ENCODE measurements around the gene HHIPL1. TPM values are rescaled to one million over a fixed set of nuclear protein-coding genes. Genes with fewer than 3 reads are reported as not detected.

The HHIPL1 gene
- total RNA-seq, 1 experiment from 2014 or later: 2.6 TPM

GRCh38 chr14:99660006-99660566 is 15.2 kb downstream of the HHIPL1 start:
- H3K4me3 Mint-ChIP-seq: peak overlapping the region; percentile 51 to 55; a peak in 4 of 5 replicates
- Histone ChIP-seq H4K91ac (ENCODE audit: insufficient read length, low read depth, low read length) (no peak overlapping the region), H2BK120ac (ENCODE audit: low read depth, low read length, poor library complexity, severe bottlenecking) (no peak overlapping the region), H3K23ac (ENCODE audit: insufficient read length, low read depth, low read length) (no peak overlapping the region), H2BK5ac (ENCODE audit: insufficient read length, low read length) (no peak overlapping the region), H3K56ac (ENCODE audit: insufficient read length, low read depth, low read length) (no peak overlapping the region), H3K4me1 (ENCODE audit: insufficient read depth, low read length) (peaks cover 11% of the 10 kb centered on the region), H2AFZ (ENCODE audit: low read length) (no peak overlapping the region), H3K9ac (ENCODE audit: extremely low read depth, insufficient read length, low read length) (no peak overlapping the region), H4K8ac (replicated peaks; ENCODE audit: insufficient read length, low read depth, low read length) (no peak overlapping the region), H3K4ac (ENCODE audit: low read depth, low read length) (no peak overlapping the region), H3K79me1 (ENCODE audit: insufficient read depth, low read depth, low read length, poor library complexity, severe bottlenecking) (no peaks in the 10 kb centered on the region), H2BK15ac (ENCODE audit: low read depth, low read length) (no peak overlapping the region; the same call in 1 of the 2 replicates), H3K4me2 (ENCODE audit: insufficient read depth, insufficient read length, low read length) (no peak overlapping the region), H3K27ac (ENCODE audit: insufficient read length, low read depth, low read length) (no peak overlapping the region), H2BK20ac (ENCODE audit: low read depth, low read length, poor library complexity, severe bottlenecking) (no peak overlapping the region), H3K18ac (ENCODE audit: insufficient read length, low read depth, low read length) (no peak overlapping the region), H3K9me3 (ENCODE audit: control insufficient read depth, low read depth, low read length) (no peaks in the 10 kb centered on the region), H3T11ph (ENCODE audit: low read length) (no peak overlapping the region), H3K23me2 (ENCODE audit: insufficient read length, low read depth, low read length, poor library complexity, severe bottlenecking) (no peaks in the 10 kb centered on the region), H2BK12ac (ENCODE audit: insufficient read length, low read depth, low read length) (no peak overlapping the region), H4K5ac (ENCODE audit: insufficient read length, low read depth, low read length) (no peak overlapping the region), H3K27me3 (ENCODE audit: insufficient read depth, low read length) (no peaks in the 10 kb centered on the region), H4K20me1 (ENCODE audit: control insufficient read depth, insufficient read depth, insufficient read length) (no peaks in the 10 kb centered on the region), H3K79me2 (ENCODE audit: insufficient read depth, low read length) (no peaks in the 10 kb centered on the region), H2AK5ac (ENCODE audit: insufficient read length, low read length) (no peak overlapping the region), H3K14ac (ENCODE audit: insufficient read depth, low read length) (no peak overlapping the region)
- peak overlapping the region in 1 of 3 experiments; percentile 73; a peak in 3 of 7 replicates for H3K27ac Mint-ChIP-seq
- peaks cover 0 to 12% (median 8%) of the 10 kb centered on the region in 3 experiments; a peak in 5 of 7 replicates for H3K36me3 Mint-ChIP-seq (ENCODE audit: insufficient read depth in 1 of 3, low read depth in 3 of 3)
- H3K27me3 Mint-ChIP-seq (ENCODE audit: low read depth): peaks cover 45% of the 10 kb centered on the region
- peaks cover 46 to 50% of the 10 kb centered on the region in 2 experiments for H3K4me1 Mint-ChIP-seq
- no CpG with 5 or more reads among the region's 37 CpGs for WGBS (ENCODE audit: extremely low coverage, insufficient read length, low lambda C conversion rate)
- H3K9me3 Mint-ChIP-seq: no peaks in the 10 kb centered on the region; a peak in 1 of 5 replicates
- DNase-seq: no peak
- TF ChIP-seq CTCF (conservative IDR thresholded peaks at IDR 0.05): no peak

Data from H9 (cell line).